Measurements from ENCODE around the gene FAF1. TPM values are rescaled to one million over a fixed set of nuclear protein-coding genes. Genes with fewer than 3 reads are reported as not detected.
"Not testable (repeated sequence)": the region's sequence is repeated elsewhere in the genome, so short reads cannot be mapped to it uniquely, and the experiment has no call there.

FAF1 gene
- total RNA-seq (100 to 1,000 TPM in 1 of 5 donors, 10 to 100 TPM in 4; 22.5 to 144 (median 61.0) TPM), polyA plus RNA-seq (10 to 100 TPM; 20.1 to 27.8 (median 23.2) TPM)
- long read RNA-seq, donor 1, full-length matches to known transcripts, result 1 of 1 reads
- long read RNA-seq, donor 1, partial matches to known transcripts, result 0 of 1 reads
- long read RNA-seq, donor 1, other reads (novel, unspliced or antisense), result 0 of 1 reads
- long read RNA-seq, donor 2, full-length matches to known transcripts, result 5 of 5 reads
- long read RNA-seq, donor 2, partial matches to known transcripts, result 0 of 5 reads
- long read RNA-seq, donor 2, other reads (novel, unspliced or antisense), result 0 of 5 reads
- long read RNA-seq, donor 3, full-length matches to known transcripts, result 7 of 7 reads
- long read RNA-seq, donor 3, partial matches to known transcripts, result 0 of 7 reads
- long read RNA-seq, donor 3, other reads (novel, unspliced or antisense), result 0 of 7 reads
- long read RNA-seq, donor 4, full-length matches to known transcripts, result 1 of 1 reads
- long read RNA-seq, donor 4, partial matches to known transcripts, result 0 of 1 reads
- long read RNA-seq, donor 4, other reads (novel, unspliced or antisense), result 0 of 1 reads
- long read RNA-seq, donor 5, full-length matches to known transcripts, result 1 of 1 reads
- long read RNA-seq, donor 5, partial matches to known transcripts, result 0 of 1 reads
- long read RNA-seq, donor 5, other reads (novel, unspliced or antisense), result 0 of 1 reads
- long read RNA-seq, donor 6, result 0 reads
- long read RNA-seq, donor 7, full-length matches to known transcripts, result 7 of 7 reads
- long read RNA-seq, donor 7, partial matches to known transcripts, result 0 of 7 reads
- long read RNA-seq, donor 7, other reads (novel, unspliced or antisense), result 0 of 7 reads
- long read RNA-seq, donor 8, full-length matches to known transcripts, result 2 of 2 reads
- long read RNA-seq, donor 8, partial matches to known transcripts, result 0 of 2 reads
- long read RNA-seq, donor 8, other reads (novel, unspliced or antisense), result 0 of 2 reads
- long read RNA-seq, donor 9, full-length matches to known transcripts, result 2 of 2 reads
- long read RNA-seq, donor 9, partial matches to known transcripts, result 0 of 2 reads
- long read RNA-seq, donor 9, other reads (novel, unspliced or antisense), result 0 of 2 reads
- long read RNA-seq, donor 10, full-length matches to known transcripts, result 3 of 3 reads
- long read RNA-seq, donor 10, partial matches to known transcripts, result 0 of 3 reads
- long read RNA-seq, donor 10, other reads (novel, unspliced or antisense), result 0 of 3 reads

DNA sequence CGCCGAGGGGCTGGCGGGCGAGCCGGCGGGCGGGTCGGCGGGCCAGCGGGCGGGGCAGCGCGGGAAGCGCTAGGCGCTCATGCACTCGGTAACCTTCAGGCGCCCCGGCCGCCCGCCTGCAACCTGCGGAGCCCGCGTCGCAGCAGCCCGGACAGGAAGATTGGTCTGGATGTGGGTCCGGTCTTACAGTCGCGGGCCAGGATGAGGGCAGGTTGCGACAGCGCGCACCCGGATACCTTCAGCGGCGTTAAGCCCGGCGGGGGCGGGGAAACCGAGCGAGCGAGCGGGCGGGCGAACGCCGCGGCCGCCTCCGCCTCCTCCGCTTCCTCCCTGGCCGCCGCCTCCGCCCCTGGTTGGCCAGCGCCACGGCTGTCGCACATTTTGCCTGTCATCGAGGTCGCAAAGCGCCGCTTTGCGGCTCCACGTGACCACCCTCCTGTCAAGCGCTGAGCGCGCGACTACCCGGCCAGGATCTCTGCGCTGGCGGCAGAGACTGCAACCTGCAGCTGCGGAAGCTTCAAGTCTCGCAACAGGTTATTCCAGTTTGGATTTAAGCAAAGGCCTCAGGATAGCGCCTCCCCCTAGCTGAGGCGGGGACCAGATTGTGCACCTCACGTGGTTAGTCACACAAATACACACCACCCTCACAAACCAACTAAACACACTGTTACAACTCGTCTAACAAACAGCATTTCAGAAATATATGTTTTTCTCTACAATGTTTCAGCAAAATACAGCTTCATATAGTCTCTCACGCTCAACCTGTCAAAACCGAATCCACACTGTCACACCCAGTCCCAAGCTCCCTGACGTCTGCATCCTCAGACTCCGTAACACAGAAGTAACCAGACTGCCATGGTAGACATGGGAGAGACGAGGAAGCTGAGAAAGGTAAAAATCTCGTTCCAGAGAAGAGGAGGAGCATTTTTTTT lies at the start of gene FAF1:
Gene FAF1, minus strand, starts transcription at position 355 of the 932 bp plus-strand sequence. CDS start 456 bp downstream, outside the sequence.
- intact Hi-C loops (cut with DNase I; ENCODE audit: low total_unique reads), result no loop called here
- TF ChIP-seq CTCF (IDR thresholded peaks at IDR 0.05), result peak in 4 of 7 experiments; percentile 12 to 68 (median 47)
- TF ChIP-seq POLR2A (IDR thresholded peaks at IDR 0.05), result peak in 1 of 4 donors; percentile 82
- no peak for TF ChIP-seq EP300 (IDR thresholded peaks at IDR 0.05)
- TF ChIP-seq POLR2AphosphoS5 (IDR thresholded peaks at IDR 0.05), result peak; percentile 94 to 99 (median 97)

GRCh38 chr1:51009381-51009780 lies 49.3 kb upstream of the FAF1 start:
- Histone ChIP-seq H3K4me3 (no peak overlapping the region), H3K27me3 (no peaks in the 10 kb centered on the region), H3K4me1 (no peaks in the 10 kb centered on the region), H3K27ac (no peak overlapping the region), H3K36me3 (no peaks in the 10 kb centered on the region), H3K9me3 (peaks cover 0 to 11% (median 3%) of the 10 kb centered on the region in 4 donors)
- WGBS, 5 donors, result 74 to 84% (median 75%) methylated on average over 3 of the region's 3 CpGs
- TF ChIP-seq EP300 (IDR thresholded peaks at IDR 0.05) (no peak), POLR2AphosphoS5 (IDR thresholded peaks at IDR 0.05) (no peak), POLR2A (IDR thresholded peaks at IDR 0.05) (no peak), CTCF (IDR thresholded peaks at IDR 0.05) (no peak)
- intact Hi-C loops (cut with DNase I; ENCODE audit: low total_unique reads), result no loop called here
- no peak for DNase-seq

More for the DNA sequence above, at the start of gene FAF1:
- Histone ChIP-seq H3K27ac (peak within 1 kb of the TSS; percentile 86 to 93 (median 89)), H3K4me1 (peaks cover 14 to 42% (median 30%) of the 10 kb centered on the region in 4 donors), H3K36me3 (no peaks in the 10 kb centered on the region), H3K4me3 (peak within 1 kb of the TSS; percentile 70 to 88 (median 80)), H3K27me3 (no peaks in the 10 kb centered on the region), H3K9me3 (no peaks in the 10 kb centered on the region)
- DNase-seq, result peak; percentile 98 to 99
- WGBS, 5 donors, result 0 to 1% (median 0%) methylated on average over 25 to 77 of the region's 80 CpGs

DNA sequence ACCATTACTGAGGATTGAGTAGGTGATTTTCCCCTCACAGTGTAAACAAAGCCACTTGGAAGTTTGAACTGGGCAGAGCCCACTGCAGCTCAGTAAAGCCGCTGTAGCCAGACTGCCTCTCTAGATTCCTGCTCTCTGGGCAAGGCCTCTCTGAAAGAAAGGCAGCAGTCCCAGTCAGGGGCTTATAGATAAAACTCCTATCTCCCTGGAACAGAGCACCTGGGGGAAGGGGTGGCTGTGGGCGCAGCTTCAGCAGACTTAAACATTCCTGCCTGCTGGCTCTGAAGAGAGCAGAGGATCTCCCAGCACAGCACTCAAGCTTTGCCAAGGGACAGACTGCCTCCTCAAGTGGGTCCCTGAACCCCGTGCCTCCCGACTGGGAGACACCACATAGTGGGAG lies 45.5 kb upstream of the FAF1 start:
- H3K4me3 ChIP-seq; H3K27ac ChIP-seq; DNase-seq; H3K4me1 ChIP-seq; H3K36me3 ChIP-seq; intact Hi-C loops (cut with DNase I; ENCODE audit: low total_unique reads); H3K9me3 ChIP-seq; H3K27me3 ChIP-seq: not testable (repeated sequence)
- 65 to 76% (median 72%) methylated on average over 4 of the region's 4 CpGs for WGBS, 5 donors

DNA sequence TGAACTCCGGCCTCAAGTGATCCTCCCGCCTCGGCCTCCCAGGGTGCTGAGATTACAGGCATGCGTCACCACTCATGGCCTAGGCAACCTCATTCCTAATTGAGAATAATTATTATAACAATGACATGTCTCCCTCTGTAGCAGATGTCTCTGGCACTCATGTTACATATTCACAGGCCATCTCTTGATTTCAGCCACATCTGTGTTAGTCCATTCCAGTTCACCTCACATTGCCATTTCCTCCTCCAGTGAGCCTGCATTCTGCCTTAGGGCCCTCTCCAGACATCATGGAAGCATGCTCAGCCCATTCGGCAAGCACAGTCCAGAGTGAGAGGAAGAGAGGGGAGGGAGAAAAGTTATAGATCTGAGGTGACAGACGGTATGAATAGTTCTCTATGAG lies 42.4 kb upstream of the FAF1 start:
- no peak for DNase-seq
- TF ChIP-seq POLR2AphosphoS5 (IDR thresholded peaks at IDR 0.05) (no peak), CTCF (IDR thresholded peaks at IDR 0.05) (no peak), POLR2A (IDR thresholded peaks at IDR 0.05) (no peak), EP300 (IDR thresholded peaks at IDR 0.05) (no peak)
- H3K27me3 ChIP-seq, result no peaks in the 10 kb centered on the region
- no peaks in the 10 kb centered on the region for H3K4me1 ChIP-seq
- no peak overlapping the region for H3K4me3 ChIP-seq
- H3K9me3 ChIP-seq, result no peaks in the 10 kb centered on the region
- H3K36me3 ChIP-seq, result no peaks in the 10 kb centered on the region
- 87 to 94% (median 91%) methylated on average over 6 of the region's 6 CpGs for WGBS, 5 donors
- intact Hi-C loops (cut with DNase I; ENCODE audit: low total_unique reads), result no loop called here
- H3K27ac ChIP-seq, result no peak overlapping the region
